HG03558 (cell line): ENCODE data around the gene USPL1.
A peak's percentile ranks its signal among the peaks of the same experiment; 100 is the strongest.
"Not testable (repeated sequence)": the region's sequence is repeated elsewhere in the genome, so short reads cannot be mapped to it uniquely, and the experiment has no call there.

Experiments
- ATAC-seq: cut with Tn5 transposase; IDR thresholded peaks from one replicate; pipeline ENCODE4 v1.9.1; 2021; ENCODE audit warnings: moderate number of reproducible peaks; ENCODE audit not compliant: unreplicated experiment; ENCODE audit errors: extremely low read depth

The USPL1 gene

DNA sequence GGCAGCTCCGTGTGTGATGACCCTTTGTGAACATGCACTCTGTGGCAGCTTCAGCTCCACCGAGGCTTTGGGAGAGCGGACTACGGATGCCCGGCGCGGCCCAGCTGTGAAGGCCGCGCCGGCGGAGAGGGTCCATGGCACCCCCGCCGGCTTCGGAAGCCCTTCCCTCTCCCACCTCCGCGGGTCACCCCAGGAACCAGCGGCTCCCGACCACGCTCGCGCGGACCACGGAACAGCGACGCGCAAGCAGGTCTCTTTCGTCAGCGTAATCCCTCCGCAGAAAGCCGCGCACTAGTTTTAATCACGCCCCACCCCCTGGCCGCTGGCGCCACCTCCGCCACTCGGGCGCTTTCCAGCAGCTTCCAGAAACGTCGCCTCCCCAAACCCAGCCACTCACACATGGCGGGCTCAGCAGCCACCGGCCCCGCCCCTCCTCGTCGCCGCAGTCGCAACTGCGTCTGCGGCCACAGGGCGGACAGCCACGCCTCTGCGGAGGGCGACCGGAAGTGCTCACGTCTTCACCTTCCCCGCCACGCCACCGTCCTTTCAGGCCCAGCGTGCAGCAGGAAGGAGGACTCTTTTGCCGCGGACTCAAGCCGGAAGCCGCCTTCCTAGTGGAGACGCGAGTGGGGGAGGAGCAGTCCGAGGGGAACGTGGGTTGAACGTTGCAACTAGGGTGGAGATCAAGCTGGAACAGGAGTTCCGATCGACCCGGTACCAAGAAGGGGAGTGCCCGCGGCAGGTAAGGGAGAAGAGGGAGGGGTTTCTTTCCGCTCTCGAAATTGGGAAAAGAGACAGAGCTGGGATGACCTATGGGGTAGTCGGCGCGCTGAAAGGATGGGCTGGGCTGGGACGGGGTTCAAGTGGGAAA lies at the start of gene USPL1:
Gene USPL1 (plus strand): TSS at position 606 of the 871 bp plus-strand sequence. CDS start 3,221 bp downstream, outside the sequence.
- ATAC-seq = peak; percentile 67

GRCh38 chr13:30569901-30570576 lies 47.7 kb upstream of the USPL1 start:
- no peak for ATAC-seq

DNA sequence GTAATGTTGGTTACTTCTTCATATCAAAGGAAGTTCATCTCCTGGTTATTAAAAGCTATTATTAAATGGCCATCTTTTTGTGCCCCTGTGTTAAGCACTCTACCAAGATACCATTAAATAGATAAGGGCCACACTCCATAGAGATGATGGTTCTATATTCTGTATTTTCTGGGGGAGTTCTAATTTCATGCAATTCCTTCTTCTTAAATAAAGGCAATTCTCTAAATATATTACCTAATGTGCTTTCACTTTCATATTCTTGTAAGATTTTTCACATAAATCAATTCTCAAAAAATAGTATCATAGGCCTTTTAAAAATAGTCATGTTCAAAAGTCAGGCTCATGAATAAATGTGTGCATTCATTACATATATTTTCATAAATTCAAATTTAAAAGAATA lies 47.0 kb upstream of the USPL1 start:
- no peak for ATAC-seq

DNA sequence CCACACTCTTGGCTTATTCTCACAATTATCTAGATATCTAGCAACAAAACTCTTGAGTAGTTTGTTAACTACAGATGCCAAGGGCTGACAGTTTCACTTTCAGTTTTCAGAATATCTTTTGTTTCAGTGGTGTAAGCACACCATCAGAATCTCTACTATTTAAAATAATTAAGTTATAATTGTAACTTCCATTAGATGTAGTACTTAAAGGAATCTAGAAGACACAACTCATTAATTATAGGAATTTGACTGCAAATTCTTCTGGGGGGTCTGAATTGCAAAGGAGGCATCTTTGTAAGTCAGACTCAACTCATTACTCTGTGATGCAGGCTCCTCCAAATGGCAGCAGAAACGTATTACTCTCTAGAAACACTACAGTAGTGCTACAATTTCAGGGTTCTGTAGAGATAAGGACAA lies 44.9 kb upstream of the USPL1 start:
- no peak for ATAC-seq

- ATAC-seq = no peak
These were observed 41.2 kb upstream of the USPL1 start for GRCh38 chr13:30576528-30576927.

DNA sequence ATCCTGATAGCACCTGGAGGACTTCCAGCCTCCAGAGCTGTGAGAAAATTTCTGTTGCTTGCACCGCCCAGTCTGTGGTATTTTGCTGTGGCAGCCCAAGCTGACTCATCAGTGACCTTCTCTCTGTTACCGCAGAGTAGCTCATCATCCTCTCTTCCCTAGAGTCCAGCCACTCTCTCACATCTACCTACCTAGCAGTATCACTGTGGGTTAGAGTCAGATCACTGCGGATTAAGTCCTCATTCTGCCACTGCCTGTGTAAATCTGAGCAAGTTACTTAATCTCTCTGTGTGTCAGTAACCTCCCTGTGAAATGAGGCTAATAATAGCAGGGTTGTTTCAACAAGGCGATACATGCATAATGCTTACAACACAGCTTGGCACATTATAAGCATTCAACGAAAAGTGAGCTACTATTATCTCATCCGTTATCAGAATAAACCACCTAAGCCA lies 40.3 kb upstream of the USPL1 start:
- ATAC-seq = peak; percentile 69

DNA sequence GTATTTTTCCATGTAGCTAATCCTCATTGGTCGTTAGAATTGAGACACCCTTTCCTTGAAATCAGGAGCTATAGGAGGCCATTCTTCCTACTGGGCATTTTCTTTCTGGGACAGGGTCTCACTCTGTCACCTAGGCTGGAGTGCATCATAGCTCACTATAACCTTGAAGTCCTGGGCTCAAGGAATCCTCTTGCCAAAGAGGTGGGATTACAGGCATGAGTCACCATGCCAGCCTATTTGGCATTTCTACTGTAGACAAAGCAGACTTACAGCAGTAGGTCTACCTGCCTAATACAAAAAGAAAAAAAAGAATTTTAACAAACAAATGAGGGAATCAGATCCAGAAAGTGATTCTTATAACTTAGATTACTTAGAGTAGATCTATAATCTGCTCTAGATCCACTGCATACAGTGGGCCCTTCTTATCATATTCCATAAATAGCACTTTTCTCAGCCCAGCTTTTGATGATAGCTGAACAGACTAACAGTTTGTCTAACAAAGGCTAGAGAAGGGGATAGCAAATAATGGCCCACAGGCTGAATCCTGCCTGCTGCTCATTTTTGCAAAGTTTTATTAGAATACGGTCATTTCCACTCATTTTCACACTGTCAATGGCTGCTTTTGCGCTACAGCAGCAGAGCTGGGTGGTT lies 36.7 kb upstream of the USPL1 start:
- ATAC-seq = no peak

- ATAC-seq = no peak
These were observed 36.1 kb upstream of the USPL1 start for GRCh38 chr13:30581582-30581981.

DNA sequence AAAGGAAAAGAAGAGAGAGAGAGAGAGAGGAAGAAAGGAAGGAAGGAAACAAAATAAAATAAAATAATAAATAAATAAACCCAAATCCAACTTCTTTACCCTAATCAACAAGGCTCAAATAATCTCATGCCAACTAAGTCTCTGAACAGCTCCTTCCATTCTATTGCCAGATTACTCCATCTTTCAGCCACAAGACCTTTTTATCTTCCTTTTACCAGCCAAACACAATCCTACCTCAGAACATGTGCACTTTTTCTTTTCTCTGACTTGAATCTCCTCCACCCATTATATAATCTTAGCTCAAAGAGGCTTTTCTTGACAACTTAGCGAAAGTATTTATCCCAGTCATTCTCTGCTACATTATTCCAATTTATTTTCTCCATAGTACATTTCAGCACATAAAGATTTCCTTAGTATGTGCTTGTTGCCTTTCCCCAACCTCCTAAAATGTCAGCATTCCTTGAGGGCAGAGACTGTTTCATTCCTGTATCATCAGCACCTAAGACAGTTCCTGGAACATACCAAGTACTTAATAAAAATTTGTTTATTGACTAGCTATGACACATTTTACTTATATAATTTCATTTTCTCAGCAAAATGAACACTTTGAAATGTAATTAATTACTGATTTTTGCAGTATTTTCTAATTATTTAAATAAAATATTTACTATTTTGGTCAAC lies 33.5 kb upstream of the USPL1 start:
- ATAC-seq = no peak

GRCh38 chr13:30585748-30586262 lies 31.9 kb upstream of the USPL1 start:
- ATAC-seq = no peak

GRCh38 chr13:30587231-30587630 lies 30.5 kb upstream of the USPL1 start:
- ATAC-seq = no peak

GRCh38 chr13:30587739-30588138 lies 30.0 kb upstream of the USPL1 start:
- ATAC-seq = no peak

DNA sequence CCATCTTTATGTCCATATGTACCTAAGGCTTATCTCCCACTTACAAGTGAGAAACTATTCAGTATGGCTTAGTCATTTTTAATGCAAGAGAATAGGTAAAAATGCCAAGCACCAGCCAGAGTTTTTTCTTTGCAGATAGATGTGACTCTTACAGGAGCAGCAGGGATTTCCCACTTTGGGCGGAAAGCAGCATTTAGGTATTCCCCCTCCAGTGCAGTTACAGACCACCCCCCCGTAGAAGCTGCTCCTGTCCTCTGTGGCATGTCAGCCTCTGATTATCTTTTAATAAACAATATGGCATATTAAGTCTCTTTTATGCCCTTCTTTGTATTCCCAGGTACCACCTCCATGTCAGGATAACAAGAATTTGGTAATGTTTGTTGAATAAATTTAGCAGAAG lies 24.7 kb upstream of the USPL1 start:
- no peak for ATAC-seq

DNA sequence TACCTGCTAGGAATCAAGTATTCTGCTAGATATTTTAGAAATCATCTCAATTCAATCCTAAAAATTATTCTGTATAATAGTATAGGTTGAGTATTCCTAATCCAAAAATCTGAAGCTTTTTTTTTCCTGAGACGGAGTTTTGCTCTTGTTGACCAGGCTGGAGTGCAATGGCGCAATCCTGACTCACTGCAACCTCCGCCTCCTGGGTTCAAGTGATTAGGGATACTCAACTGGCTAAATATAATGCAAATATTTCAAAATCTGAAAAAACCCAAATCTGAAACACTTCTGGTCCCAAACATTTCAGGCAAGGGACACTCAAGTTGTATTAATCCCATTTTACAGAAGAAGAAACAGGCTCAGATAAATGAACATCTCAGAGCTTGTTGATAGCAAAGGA lies 17.2 kb upstream of the USPL1 start:
- no peak for ATAC-seq

DNA sequence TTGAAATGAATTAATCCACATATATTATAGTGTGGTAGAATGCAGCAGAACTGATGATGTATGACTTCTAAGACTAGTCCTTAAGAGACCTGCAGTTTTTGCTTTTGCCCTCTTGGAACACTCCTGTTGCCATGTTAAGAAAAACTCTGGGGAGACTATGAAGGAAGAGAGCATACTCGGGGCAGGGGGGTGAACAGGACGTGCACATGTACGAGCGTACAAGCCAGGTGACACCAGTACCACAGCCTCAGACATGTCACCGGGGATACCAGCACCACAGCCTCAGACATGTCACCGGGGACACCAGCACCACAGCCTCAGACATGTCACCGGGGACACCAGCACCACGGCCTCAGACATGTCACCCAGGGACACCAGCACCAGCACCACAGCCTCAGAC lies 15.9 kb upstream of the USPL1 start:
- ATAC-seq = no peak

DNA sequence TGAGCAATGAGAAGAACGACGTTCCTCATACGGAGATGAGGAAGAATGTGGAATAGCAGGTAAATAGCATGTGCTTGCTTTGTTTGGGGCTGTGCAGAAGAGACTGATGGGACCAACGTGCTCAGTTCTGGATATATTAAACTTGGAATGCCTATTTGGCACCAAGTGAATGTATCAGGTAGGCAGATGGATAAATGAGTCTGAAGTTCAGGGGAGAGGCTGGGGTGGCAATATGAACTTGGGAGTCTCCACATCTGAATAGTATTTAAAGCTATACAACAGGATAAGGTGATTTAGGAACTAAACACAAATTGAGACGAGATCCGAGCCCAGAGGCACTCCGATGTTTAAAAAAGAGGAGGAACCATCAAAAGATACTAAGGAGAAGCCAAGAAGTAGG lies 12.7 kb upstream of the USPL1 start:
- no peak for ATAC-seq

DNA sequence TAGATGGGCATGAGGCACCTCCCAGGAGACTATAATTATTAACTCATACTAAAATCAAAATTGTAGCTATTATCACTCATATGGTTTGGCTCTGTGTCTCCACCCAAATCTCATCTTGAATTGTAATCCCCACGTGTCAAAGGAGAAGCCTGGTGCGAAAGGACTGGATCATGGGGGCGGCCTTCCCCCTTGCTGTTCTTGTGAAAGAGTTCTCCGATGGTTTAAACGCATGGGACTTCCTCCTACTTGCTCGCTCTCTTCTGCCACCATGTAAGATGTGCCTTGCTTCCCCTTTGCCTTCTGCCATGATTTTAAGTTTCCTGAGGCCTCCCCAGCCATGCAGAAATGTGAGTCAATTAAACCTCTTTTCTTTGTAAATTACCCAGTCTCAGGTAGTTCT lies 10.5 kb upstream of the USPL1 start:
- not testable (repeated sequence) for ATAC-seq

GRCh38 chr13:30607908-30608307 lies 9.8 kb upstream of the USPL1 start:
- ATAC-seq = peak; percentile 95

DNA sequence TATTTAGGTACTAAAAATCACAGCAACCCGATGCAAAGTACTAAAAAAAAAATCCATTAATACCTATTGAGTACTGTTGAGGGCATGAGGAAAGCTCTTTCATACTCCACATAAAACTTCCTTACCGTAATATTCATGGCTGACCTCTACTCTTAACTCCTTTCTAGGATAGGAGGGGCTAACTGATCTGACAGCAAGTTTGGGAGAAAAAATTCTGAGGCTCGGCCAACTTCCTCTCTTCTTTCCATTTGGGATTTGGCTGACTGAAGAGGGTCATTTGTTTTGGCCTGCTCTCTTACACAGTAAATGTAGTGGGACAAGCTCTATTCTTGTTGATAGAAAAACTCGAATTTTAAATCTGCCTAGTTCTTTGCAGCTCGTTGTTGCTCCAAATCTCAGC lies 9.4 kb upstream of the USPL1 start:
- no peak for ATAC-seq

GRCh38 chr13:30610311-30610710 lies 7.4 kb upstream of the USPL1 start:
- no peak for ATAC-seq
